Superior temporal gyrus (tissue), 1 donor: ENCODE measurements around the gene NAAA.
"Not testable (repeated sequence)": the region's sequence is repeated elsewhere in the genome, so short reads cannot be mapped to it uniquely, and the experiment has no call there.

ENCODE experiments used
- DNase-seq: peaks from one replicate; pipeline ENCODE4 v3.0.0-alpha.2; 2016; ENCODE audit errors: extremely low spot score

The NAAA gene

GRCh38 chr4:75919920-75920319 is 20.9 kb downstream of the NAAA start:
- DNase-seq, result peak; percentile 73

DNA sequence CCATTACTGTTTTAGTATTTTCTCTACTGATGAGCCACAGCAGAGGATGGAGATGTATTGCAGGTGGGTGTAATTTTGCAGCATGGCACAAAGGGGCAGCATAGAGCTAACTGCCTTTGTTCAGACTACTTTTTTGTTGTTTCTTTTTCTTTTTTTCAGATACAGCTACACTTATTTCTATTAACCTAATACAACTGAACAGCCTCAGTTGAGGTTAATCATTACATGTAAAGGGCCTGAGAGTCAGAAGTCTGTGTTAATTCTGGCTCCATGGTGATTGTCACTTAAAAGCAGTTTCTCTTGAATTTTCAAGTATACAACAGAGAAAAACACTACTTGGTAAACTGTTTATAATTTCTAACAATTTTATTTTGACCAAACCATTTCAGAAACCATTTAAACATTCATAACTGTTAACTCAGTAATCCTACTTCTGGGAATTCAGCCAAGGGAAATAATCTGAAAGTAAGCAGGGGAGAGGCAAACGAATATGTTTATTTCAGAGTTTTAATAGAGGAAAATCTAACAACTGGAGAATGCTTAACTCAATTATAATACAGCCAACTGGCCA is 24.6 kb downstream of the NAAA start:
- DNase-seq, result peak; percentile 66

- no peak for DNase-seq
These were observed 27.8 kb downstream of the NAAA start for GRCh38 chr4:75912968-75913367.

DNA sequence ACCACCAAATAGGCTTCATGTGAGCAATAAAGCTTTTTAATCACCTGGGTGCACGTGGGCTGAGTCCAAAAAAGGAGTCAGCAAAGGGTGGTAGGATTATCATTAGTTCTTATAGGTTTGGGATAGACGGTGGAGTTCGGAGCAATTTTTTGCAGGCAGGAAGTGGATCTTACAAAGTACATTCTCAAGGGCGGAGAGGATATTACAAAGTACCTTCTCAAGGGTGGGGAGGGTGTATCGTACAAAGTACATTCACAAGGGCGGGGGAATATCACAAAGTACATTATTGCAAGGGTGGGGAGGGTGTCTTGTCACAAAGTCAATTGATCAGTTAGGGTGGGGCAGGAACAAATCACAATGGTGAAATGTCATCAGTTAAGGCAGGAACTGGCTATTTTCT is 30.0 kb downstream of the NAAA start:
- not testable (repeated sequence) for DNase-seq

- DNase-seq, result no peak
These were observed 31.4 kb downstream of the NAAA start for GRCh38 chr4:75909405-75909804.

GRCh38 chr4:75908555-75908954 is 32.3 kb downstream of the NAAA start:
- DNase-seq, result no peak

DNA sequence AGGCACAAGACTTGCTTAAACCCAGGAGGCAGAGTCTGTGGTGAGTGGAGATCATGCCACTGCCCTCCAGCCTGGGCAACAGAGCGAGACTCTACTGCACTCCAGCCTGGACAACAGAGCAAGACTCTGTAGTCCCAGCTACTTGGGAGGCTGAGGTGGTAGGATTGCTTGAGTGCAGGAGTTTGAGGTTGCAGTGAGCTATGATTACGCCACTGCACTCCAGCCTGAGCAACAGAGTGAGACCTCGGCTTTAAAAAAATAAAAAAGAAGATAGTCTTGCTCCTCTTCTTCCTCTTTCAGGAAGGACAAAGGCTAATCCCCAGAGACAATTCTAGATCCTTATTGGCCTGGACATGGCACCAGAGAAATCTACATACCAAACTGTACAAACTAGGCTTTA is 32.8 kb downstream of the NAAA start:
- DNase-seq, result no peak

DNA sequence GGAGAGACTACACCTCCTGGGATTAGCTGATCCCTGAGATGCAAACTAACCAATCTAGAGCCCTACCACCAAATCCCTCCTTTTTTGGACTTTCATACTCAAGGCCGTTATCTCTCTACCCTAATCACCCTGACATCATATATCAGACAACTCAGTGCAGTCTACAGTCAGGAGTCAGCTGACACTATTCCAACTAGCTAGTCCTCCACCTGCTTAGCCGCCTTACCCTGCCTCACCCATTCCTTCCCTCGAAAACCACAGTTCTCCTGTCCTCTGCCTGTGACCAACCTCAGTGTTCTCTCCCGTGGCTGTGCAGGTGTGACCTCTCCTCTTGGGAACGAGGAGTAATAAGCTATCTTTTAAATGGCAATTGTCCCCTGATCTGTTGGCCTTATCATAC is 36.7 kb downstream of the NAAA start:
- DNase-seq, result no peak

- DNase-seq, result no peak
These were observed 38.5 kb downstream of the NAAA start, which contains the start of gene PPEF2 for GRCh38 chr4:75902352-75902751. TSS of gene PPEF2 (minus strand) at chr4:75902452. CDS start at chr4:75896325, 6,127 bp downstream.

GRCh38 chr4:75898536-75898935 is 42.3 kb downstream of the NAAA start:
- DNase-seq, result no peak

DNA sequence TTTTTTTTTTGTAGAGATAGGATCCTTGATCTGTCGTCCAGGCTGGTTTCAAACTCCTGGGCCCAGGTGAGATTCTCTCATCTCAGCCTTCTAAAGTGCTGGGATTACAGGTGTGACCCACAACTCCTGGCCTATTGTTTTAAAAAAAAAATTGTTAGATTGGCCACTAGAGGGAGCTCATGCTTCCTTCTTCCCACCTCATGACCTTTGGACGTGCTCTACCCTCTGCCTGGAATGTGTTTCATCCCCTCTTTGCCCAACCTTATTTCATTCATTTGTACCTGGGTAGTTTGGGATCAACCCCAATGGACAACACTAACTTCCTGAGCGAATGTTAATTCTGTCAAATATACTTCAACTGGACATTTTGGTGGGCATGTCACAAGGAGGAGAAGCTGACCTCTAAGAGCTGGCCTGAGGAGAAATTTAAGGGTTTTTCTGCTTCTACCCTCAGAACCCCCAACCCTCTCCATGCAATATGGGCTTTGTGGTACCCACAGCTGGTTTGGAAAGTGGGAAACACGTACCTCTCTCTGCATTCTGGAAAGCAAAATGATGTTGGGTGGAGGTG is 45.0 kb downstream of the NAAA start:
- peak; percentile 30 for DNase-seq

DNA sequence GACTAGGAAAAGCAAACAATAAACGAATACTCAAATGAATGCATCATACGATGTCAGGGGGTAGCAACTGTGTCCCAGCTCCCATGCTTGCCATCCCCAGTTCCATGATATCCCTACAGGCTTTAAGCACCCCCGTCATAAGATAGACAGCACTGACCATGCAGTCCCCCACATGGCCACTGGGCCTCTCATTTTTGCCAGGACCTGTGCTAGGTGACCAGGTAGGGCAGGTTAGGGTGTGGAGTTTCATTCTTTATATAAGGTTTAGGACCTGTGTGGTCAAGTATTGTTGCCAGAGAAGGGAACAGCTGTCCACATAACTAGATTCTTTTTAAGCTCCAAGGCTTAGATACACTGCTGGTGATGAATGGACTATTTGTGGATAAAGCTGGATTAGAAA is 48.3 kb downstream of the NAAA start:
- no peak for DNase-seq

DNA sequence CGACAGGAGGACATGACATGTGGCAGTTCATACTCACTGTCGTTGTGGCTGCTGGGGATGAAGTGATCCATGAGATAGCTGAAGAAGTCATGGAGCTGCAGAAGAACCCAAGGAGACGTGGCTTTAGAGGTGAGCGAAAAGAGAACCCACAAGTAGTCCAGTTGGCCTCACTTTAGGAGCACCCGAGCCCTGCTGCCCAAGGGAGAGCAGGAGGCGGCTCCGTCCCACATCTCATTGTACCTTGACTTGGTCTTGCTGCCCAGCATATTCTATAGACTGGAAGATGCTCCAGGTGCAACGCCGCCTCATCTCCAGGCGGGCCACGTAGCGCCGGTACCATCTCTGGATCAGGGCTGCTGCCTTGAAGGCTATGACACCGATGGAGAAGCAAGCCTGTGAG is 49.2 kb downstream of the NAAA start:
- no peak for DNase-seq

DNA sequence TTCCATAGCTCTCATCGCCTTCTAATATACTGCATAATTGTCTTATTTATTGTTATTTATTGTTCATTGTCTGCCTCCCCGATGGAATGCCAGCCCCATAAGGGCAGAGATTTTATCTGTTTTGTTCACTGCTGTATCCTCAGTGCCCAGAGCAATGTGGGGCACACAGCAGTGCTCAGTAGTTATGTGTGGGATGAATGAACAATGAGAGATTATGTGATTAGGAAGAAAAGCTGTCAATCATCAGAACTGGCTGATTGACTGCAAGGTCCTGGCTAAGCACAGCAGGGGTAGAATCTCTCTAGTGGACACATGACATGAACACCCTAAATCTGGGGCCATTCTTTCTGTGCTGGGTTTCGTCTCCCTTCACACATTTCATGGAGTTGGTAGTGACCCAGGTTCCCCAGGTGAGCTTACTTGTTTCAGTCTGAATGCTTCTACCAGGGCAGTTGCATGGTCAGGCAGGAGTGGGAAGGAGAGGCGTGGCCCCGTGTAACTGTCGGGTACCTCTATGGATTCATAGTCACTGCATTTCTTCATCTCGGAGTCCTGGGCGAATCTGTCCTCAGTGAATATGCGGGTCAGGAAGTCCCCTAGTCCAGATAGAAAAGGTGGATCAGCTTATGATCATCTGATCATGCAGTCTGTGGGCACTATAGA is 51.1 kb downstream of the NAAA start:
- DNase-seq, result no peak

DNA sequence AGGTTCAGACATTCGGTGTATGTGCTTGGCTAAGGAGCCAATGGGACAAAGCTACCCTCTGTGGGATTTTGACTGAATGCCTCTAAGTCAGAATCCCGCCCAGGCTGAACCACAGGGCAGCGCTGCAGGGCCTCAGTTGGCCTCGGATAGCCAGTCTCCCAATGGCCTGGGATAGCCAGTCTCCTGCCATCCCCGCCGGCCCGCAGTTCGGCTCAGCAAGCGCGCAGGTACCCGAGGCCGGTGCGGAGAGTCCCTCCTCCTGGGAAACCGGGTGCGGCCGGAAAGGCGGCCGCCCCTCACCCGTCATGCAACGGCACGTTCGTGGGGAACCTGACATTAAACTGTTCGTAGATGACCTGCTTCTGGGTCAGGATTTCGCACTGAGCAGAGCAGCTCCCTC is 54.7 kb downstream of the NAAA start:
- no peak for DNase-seq

GRCh38 chr4:75881476-75881875 is 59.3 kb downstream of the NAAA start:
- DNase-seq, result no peak

GRCh38 chr4:75880278-75880677 is 60.5 kb downstream of the NAAA start:
- no peak for DNase-seq

DNA sequence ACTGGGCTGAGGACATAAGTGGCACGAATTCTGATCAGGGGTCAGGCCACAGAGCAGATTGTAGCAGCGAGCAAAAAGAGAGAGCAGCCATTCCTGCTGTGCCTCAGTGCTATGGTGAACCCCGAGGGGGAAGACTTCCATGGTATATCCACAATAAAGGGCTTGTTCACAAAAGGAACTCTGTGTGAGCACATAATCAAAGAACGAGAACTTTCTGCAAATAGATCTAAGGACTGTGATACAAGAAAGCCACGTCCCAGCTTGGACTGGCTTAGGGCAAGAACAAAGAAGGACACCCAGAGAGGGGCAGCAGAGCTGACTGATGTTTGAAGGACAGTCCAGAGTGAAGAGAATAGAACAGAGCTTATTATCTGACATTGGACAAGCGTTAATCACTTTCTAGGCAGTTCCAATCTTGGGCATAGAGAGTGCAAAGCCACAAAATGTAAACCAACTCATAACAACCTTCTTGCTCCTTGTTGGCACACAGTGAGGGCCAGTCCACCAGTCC is 62.5 kb downstream of the NAAA start:
- DNase-seq, result no peak

- DNase-seq, result no peak
These were observed 64.6 kb downstream of the NAAA start for GRCh38 chr4:75876218-75876617.

- no peak for DNase-seq
These were observed 71.7 kb downstream of the NAAA start for GRCh38 chr4:75869100-75869499.

GRCh38 chr4:75867130-75867529 is 73.7 kb downstream of the NAAA start:
- no peak for DNase-seq
